ENCODE data around the gene FSCN2.

Gene FSCN2

DNA sequence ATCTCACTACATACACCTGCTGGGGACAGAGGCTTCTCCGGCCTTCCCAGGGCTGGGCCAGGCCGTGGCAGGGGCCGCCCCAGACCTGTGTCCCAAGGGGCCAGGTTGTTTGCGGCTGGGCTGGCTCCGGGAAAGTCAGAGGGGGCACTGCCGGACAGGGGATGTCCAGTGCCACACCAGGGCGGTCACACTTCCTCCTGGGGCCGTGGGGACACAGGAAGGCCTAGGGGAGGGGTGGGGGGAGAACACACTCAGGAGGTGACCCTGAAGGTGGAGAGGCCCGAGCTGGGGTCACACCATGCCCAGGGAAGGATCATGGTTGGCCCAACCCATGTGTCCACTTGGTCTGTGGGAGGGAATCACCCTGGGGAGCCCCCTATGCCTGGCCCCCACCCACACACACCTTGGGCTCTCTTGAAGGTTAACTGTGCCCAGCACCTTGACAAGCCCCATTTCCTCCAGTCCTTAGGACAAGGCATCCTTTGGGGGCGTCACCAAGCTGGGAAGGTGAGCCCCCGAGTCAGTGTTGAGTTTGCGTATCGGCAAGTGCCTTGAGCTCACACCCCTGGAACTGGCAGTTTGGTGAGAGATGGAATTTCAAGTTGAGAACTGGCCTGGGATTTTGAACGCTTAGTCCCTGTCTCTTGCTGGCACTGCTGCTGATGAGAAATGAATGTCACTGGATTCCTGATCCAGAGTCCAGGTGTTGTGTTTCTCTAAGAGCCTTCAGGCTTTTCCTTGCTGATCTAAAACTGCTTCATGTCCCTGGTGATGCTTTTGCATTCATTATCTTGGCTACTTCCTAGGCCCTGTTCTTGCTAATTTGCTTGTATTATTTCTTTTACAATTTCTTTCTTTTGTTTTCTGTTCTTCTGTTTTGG is 7.9 kb upstream of the FSCN2 start:
- TF ChIP-seq, protein P1, sequence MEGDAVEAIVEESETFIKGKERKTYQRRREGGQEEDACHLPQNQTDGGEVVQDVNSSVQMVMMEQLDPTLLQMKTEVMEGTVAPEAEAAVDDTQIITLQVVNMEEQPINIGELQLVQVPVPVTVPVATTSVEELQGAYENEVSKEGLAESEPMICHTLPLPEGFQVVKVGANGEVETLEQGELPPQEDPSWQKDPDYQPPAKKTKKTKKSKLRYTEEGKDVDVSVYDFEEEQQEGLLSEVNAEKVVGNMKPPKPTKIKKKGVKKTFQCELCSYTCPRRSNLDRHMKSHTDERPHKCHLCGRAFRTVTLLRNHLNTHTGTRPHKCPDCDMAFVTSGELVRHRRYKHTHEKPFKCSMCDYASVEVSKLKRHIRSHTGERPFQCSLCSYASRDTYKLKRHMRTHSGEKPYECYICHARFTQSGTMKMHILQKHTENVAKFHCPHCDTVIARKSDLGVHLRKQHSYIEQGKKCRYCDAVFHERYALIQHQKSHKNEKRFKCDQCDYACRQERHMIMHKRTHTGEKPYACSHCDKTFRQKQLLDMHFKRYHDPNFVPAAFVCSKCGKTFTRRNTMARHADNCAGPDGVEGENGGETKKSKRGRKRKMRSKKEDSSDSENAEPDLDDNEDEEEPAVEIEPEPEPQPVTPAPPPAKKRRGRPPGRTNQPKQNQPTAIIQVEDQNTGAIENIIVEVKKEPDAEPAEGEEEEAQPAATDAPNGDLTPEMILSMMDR (conservative IDR thresholded peaks at IDR 0.05): no peak
- peak overlapping the region; percentile 100 for H3K27ac ChIP-seq

DNA sequence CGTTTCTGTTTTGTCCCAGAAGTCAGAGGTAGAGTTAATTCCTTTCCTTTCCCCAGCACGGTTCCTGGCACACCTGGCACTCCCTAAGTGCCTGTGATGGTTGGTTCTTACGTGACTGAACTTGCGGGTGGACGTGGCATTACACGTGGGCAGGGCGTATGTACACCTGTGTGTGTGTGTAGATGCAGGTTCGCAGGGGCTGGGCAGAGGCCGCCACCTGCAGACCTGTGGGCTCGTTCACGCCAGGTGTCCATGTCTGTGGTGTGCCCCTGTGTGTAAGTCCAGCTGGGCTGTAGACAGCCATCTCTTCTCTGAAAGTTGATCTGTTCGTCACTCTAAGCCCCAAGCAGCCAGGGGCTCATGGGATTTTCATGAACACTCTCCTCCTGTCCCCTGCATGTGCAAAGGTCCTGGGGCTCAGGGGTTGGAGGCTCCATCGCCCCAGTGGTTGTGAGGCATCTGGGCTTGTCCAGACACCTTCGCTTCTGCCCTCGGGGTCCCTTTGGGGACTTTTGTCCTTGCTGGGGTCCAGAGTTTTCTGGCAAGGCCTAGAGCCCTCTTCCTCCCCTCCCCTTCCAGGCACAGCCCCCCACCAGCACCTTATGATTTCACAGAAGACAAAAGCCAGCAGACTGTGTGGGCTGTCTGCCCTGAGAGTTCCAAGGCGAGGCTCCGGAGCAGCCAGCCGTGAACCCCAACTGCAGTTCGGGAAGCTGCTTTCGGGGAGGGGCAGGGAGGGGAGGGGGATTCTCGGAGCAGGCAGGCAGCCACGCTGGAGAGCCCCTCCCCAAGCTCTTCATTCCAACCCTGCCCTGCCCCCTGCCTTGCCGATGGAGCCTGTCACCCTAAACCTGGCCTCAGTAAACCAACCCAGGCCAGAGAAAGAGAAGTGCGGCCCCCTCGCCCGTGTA is 5.4 kb upstream of the FSCN2 start:
- no peak overlapping the region; the same call in 1 of the 2 replicates for H3K27ac ChIP-seq
- TF ChIP-seq, protein P1 (conservative IDR thresholded peaks at IDR 0.05): no peak

DNA sequence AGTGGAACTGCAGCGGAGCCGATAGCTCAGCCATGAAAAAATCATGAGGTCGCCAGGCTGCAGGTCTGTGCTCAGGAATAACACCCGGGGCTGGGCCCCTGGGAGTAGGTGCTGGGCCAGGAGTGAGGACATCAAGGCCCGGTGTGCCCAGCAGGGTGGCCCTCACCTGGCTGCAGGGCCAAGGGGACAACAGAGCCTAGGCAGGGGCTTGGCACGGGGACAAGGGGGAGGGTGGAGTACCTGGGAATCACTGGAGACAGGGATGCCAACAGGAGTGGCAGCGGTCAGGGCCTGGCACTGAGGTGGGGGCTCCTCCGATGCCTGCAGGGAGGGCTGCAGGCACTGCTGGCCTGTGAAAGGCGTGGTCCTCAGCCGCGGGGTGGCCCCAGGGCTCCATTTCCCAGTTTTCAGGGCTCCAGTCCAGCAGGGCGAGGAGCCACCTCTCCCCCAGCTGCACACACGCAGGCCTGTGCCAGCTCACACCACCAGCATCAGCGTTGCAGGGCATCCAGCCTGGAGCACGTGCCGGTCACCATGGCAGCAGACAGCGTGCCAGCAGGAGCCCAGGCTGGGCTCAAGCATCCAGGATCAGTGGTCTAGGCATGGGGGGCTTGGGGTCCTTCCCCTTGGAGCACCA is 4.7 kb upstream of the FSCN2 start:
- H3K27ac ChIP-seq: no peak overlapping the region; the same call in 1 of the 2 replicates
- TF ChIP-seq, protein P1 (conservative IDR thresholded peaks at IDR 0.05): no peak

DNA sequence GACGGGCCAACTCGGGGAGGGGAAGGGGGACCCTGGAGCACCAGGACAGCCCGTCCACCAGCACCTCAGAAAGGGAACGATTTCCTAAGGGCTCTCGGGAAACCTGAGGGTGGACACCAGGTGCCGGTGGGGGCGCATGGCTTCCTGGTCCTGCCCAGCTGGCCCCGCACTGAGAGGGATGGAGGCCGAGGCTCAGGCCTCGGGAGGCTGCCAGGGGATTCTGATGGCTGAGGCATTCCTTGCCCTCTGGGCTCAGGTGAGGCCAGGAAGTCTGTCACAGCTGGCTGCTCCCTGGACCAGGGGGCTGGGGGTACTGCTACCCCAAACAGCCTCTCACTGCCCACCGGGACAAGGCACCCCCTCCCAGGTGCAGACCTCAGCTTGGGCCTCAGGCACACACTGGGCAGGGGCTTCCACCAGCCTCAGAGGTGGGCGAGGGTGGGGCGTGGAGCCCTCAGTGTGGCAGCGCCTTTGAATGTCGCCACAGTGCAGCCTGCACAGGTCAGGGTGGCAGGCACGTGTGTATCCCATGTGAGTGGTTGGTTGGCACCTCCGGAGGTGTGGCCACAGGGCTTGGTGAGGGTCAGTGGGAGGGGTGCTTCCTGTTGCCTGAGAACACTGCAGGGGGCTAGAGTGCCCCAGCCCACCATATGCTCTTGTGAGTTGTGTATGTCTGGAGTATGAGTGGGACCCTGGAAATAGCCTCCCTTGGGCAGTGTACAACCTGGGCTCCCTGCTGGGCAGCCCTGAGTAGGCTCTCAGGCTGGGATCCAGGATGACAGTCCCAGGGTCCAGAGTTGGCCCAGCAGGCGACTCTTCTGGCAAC is 3.9 kb upstream of the FSCN2 start:
- TF ChIP-seq, protein P1 (conservative IDR thresholded peaks at IDR 0.05): no peak
- H3K27ac ChIP-seq: no peak overlapping the region

DNA sequence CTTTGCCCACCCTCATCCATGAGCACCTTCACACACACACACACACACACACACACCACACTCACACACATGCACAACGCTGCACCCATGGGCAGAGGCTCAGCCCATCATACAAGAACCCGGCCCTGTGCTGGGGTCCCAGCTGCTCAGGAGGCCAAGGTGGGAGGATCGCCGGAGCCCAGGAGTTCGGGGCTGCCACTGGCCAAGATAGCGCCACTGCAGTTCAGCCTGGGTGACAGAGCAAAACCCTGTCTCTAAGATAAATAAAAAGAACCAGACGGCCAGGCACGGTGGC is 3.4 kb upstream of the FSCN2 start:
- no peak overlapping the region for H3K27ac ChIP-seq
- TF ChIP-seq, protein P1 (conservative IDR thresholded peaks at IDR 0.05): no peak

DNA sequence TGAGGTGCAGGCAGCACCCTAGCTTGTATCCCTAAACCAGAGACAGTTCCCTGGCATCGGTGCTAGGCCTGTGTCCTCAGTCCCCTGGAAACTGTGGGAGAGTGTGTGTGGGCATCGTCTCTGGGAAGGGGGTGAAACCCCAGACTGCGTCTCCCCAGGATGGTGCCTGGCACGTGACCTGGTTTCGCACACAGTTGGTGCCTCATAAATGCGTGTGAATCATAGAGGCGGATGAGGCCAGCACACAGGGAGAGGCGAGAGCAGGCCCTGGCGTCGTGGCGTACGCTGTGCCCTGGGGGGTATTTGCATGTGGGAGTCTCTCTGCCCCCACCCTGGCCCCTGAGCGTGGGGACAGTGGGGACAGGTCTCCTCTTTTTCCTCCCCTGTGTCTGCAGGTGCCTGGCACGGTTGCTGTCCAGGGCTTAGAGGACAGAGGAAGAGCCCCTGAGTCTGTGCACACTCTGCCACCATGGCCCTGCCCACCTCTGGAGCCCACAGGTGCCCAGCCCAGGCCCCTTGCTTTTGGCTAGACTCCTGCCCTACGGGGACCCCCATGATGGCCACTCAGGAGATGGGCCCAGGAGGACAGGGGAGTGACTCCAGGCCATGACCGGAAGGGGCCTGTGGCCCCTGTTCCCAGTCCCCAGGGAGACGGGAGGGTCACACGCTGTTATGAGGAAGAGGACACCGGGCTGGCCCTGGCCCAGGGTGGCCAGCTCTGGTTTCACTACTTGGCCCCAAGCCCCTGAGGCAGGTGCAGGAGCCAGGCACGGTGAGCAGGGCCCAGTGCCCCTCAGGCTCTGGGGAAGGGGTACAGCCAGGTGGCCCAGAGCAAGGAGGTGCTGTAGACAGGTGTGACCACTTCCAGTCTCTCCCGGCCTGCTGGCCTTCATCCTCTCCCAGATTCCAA is 1.3 kb upstream of the FSCN2 start:
- TF ChIP-seq, protein P1 (conservative IDR thresholded peaks at IDR 0.05): no peak
- H3K27ac ChIP-seq: no peak overlapping the region
